WERI-Rb-1 (cell line): ENCODE results near the gene WDR59.
"Not testable (repeated sequence)": the region's sequence is repeated elsewhere in the genome, so short reads cannot be mapped to it uniquely, and the experiment has no call there.

Experiments
- DNase-seq: peaks from one replicate; pipeline ENCODE4 v3.0.0-alpha.2; 2020
- H3K27ac ChIP-seq: fragments of 250-450 bp; sonication (Bioruptor Pico); 2 replicates; pipeline ENCODE4 v1.5.1; 2020; ENCODE audit warnings: mild to moderate bottlenecking, moderate library complexity
- H3K27me3 ChIP-seq: fragments of 250-450 bp; sonication (Bioruptor Pico); 2 replicates; pipeline ENCODE4 v1.5.1; 2021; ENCODE audit warnings: mild to moderate bottlenecking, low read depth, moderate library complexity; ENCODE audit not compliant: insufficient read depth, severe bottlenecking
- H3K36me3 ChIP-seq: fragments of 250-450 bp; sonication (Bioruptor Pico); 2 replicates; pipeline ENCODE4 v1.5.1; 2020; ENCODE audit warnings: mild to moderate bottlenecking, moderate library complexity
- H3K4me3 ChIP-seq: 2 replicates; pipeline ENCODE4 v1.5.1; 2011; ENCODE audit warnings: low read depth, mild to moderate bottlenecking, control low read depth, low read length
- H3K9me3 ChIP-seq: fragments of 250-450 bp; sonication (Bioruptor Pico); 2 replicates; pipeline ENCODE4 v1.5.1; 2021; ENCODE audit warnings: mild to moderate bottlenecking, moderate library complexity; ENCODE audit not compliant: severe bottlenecking
- CTCF ChIP-seq: IDR thresholded peaks from 2 replicates; pipeline ENCODE4 v1.5.1; 2011; ENCODE audit warnings: low read depth, mild to moderate bottlenecking, control low read depth, inconsistent platforms, low read length

The WDR59 gene

GRCh38 chr16:74991593-74992403 is 6.9 kb upstream of the WDR59 start:
- no peak for TF ChIP-seq CTCF
- Histone ChIP-seq H3K27ac (no peak overlapping the region), H3K36me3 (no peaks in the 10 kb centered on the region), H3K9me3 (no peaks in the 10 kb centered on the region), H3K4me3 (no peak overlapping the region), H3K27me3 (no peaks in the 10 kb centered on the region)
- DNase-seq, result no peak

GRCh38 chr16:74991268-74991592 is 6.3 kb upstream of the WDR59 start:
- H3K27ac ChIP-seq, result no peak overlapping the region
- TF ChIP-seq CTCF, result no peak

GRCh38 chr16:74990832-74991231 is 5.9 kb upstream of the WDR59 start:
- no peak for DNase-seq
- TF ChIP-seq CTCF, result no peak
- Histone ChIP-seq H3K9me3 (no peaks in the 10 kb centered on the region), H3K27ac (no peak overlapping the region), H3K27me3 (no peaks in the 10 kb centered on the region), H3K36me3 (no peaks in the 10 kb centered on the region), H3K4me3 (no peak overlapping the region)

More at GRCh38 chr16:74991268-74991592, 6.3 kb upstream of the WDR59 start:
- no peaks in the 10 kb centered on the region for H3K9me3 ChIP-seq
- no peak for DNase-seq
- no peak overlapping the region for H3K4me3 ChIP-seq
- H3K27me3 ChIP-seq, result no peaks in the 10 kb centered on the region
- no peaks in the 10 kb centered on the region for H3K36me3 ChIP-seq

- H3K9me3 ChIP-seq, H3K36me3 ChIP-seq, H3K27ac ChIP-seq, H3K27me3 ChIP-seq, DNase-seq, H3K4me3 ChIP-seq: not testable (repeated sequence)
Observed at GRCh38 chr16:74989864-74990263, 4.9 kb upstream of the WDR59 start.

GRCh38 chr16:74987027-74987681 is 2.2 kb upstream of the WDR59 start:
- no peak for TF ChIP-seq CTCF
- DNase-seq, result no peak
- peaks cover 5% of the 10 kb centered on the region; the same call in 1 of the 2 replicates for H3K36me3 ChIP-seq
- H3K27ac ChIP-seq, result no peak overlapping the region
- no peaks in the 10 kb centered on the region for H3K9me3 ChIP-seq
- no peak overlapping the region for H3K4me3 ChIP-seq
- H3K27me3 ChIP-seq, result no peaks in the 10 kb centered on the region

GRCh38 chr16:74984194-74984528 is 762 bp downstream of the WDR59 start:
- no peak for TF ChIP-seq CTCF
- Histone ChIP-seq H3K27me3 (no peaks in the 10 kb centered on the region), H3K27ac (no peak overlapping the region), H3K4me3 (peak overlapping the region; percentile 99), H3K36me3 (peaks cover 5% of the 10 kb centered on the region; the same call in 1 of the 2 replicates), H3K9me3 (no peaks in the 10 kb centered on the region)
- DNase-seq, result no peak
